Activated naive CD8-positive, alpha-beta T cell treated with anti-CD3 and anti-CD28 coated beads, Interleukin-2, amount 50 U/mL, for 16 hours (primary cell): ENCODE results near the gene SERINC5.
"Not testable (repeated sequence)": the region's sequence is repeated elsewhere in the genome, so short reads cannot be mapped to it uniquely, and the experiment has no call there.

Experiments
- DNase-seq: peaks from one replicate; pipeline ENCODE4 v3.0.0-alpha.2; 2020; ENCODE audit warnings: low read depth, low spot score

SERINC5 gene

DNA sequence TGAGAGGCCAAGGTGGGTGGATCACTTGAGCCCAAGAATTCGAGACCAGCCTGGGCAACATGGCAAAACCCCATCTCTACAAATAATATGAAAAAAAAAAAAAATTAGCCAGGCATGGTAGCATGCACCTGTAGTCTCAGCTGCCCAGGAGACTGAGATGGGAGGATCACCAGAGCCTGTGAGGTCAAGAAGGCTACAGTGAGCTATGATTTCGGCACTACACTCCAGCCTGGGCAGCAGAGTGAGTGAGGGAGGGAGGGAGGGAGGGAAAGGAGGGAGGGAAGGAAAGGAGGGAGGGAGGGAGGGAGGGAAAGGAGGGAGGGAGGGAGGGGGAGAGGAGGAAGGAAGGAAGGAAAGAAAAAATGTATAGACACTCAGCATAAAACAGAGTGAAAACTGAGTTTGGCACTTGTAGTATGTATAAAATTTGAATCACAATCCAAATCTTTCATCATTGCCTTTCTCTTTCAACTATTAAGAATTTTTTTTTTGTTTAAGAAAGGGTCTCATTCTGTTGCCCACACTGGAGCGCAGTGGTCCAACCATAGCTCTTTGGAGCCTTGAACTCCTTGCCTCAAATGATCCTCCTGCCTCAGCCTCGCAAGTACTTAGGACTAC is 27.8 kb downstream of the SERINC5 start:
- no peak for DNase-seq

DNA sequence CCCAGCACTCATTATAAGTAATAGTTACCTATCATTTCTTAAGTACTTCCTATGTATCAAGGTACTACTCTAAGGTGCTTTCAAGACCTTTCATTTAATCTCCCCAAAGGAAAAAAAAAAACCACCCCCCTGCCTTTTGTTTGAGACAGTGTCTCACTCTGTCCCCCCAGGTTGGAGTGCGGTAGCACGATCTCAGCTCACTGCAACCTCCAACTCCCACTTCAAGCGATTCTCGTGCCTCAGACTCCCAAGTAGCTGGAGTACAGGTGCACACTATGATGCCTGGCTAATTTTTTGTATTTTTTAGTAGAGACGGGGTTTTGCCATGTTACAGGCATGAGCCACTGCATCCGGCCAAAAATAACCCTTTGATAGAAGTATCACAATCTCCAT is 29.9 kb downstream of the SERINC5 start:
- DNase-seq: no peak

DNA sequence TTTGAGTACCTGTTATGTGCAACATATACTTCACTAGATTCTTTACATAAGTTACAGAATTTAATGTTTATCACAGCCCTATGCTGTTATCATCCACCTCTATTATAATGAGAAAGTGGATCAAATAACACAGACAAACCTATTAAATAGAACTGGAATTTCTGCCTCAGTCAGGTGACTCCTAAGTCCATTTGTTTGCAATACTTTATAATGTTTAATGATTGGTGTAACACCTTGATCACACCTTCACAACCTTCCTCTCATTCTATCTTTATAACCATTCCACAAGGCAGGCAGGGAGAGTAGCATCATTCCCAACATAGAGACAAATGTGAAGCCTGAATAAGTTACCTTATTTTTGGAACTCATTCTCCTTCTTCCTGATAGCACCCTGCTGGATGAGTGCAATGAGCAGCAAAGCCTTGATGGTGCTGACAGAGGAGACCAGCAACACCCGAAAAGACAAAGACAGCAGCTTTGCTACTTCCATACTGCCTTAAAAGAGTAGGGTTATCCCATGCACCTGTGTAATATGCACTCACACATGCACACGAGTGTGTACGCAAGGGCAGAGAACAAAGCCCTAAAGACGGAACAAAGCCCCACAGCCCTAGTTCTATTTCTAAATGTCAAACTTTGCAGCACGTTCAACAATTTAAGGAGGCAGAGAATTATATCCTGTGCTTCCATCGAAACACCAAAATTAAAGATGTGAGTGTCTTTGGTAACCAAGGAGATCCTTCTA is 30.5 kb downstream of the SERINC5 start:
- DNase-seq: no peak

DNA sequence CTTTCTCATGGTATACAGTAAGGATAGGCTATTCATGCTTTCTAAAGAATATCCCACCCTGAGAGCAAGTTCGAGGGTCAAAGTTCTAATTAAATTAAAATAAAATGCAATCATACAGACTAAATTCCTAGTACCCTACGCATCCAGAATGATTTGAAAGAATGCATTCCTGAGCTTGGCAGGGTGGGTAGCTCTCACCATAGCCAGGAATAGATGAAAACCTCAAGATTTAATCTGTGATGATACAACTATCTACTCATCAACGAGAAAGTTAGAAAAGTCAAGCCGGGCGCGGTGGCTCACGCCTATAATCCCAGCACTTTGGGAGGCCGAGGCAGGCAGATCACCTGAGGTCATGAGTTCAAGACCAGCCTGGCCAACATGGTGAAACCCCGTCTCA is 32.3 kb downstream of the SERINC5 start:
- DNase-seq: no peak

DNA sequence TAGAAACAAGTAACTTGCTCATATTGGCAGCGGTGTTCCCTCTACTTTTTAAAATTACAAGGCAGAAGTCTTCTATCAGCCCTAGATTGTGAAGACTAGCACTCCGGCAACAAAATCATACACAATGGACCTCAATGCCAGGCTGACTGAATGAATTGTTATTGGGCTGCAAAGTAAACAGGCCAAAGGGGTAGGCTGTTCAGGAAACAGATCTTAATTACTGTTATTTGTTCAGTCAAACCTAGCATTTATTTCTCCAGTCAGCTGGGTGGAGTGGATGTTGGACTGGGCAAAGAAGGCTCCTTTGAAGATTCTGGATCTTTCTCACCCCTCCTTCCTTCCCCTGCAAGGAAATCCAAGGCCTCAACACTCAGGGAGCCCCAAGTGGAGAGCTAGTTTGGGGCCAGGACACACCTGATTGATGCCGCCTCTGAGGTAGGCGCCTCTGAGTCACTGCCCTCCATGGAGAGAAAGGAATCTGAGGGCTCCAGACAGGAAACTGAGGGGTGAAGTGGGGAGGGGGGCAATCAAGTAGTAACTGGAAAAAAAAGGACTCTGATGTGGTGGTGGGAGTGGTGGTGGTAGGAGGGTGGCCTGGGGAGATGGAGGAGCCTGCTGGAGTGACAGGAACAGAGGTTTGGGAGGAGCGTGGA is 35.5 kb downstream of the SERINC5 start:
- DNase-seq: no peak

DNA sequence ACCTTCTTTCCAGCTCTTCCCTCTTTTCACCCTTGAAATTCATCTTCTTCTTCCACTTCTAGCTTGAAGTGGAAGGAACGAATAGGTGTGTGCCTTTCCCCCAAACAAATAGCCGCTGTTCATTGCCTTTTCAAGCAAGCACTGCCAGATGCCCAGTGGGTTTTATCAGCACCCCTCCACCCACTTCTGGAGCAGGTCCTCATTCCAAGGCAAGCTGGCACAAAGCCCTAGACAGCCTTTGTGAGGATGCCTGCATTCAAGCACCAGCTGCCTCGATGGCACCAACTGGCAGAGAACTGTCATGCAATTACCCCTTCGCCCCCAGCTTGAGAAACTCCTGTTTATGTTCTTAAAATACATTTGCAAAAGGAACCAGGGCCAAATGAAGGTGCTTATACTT is 36.5 kb downstream of the SERINC5 start:
- no peak for DNase-seq

DNA sequence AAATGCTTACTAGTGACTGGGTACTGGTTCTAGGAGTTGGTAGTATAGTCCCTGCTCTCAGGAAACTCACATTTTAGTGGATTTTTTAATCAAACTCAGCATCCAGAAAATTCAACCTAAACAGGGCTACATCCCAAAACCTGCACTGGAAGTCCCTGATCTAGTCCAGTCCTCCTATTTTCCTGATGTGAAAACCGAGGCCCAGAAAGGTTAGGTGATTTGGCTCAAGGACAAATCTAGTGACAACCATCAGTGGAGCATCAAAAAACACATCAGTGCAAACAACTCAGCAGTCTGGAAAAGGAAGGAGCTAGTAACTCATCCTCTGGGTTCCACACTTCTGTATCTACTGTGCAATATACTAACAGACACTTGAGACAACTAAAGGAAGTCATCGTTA is 38.2 kb downstream of the SERINC5 start:
- no peak for DNase-seq

DNA sequence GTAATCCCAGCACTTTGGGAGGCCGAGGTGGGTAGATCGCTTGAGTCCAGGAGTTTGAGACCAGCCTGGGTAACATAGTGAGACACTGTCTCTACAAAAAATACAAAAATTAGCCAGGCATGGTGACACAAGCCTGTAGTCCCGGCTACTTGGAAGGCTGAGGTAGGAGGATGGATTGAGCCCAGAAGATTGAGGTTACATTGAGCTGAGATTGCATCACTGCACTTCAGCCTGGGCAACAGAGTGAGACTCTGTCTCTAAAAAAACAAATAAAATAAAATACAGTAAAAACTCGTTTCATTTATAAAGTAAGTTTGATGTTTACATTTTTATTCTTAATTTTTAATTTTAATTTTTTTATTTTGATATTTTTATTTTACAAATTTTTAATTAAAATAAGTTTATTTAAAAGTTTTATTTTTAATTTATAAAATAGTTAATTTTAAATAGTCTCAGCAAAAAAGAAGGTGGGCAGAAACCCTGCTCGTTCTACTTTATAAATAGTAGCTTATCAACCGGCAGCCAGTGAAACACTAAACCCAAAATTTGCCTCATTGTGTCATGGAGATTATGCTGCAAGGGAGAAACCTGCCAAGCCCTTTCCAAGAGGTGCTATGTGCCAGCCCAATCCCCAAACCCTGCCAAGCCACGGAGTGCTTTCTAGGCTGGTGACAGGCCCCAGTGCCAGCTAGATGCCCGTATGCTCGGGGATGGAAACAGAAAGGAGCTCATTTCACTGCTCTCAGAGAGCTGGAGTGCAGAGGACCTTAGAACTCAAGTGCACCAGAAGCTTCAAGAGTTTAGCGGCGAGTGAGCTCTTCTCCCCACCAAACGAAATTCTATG is 38.9 kb downstream of the SERINC5 start:
- DNase-seq: no peak

DNA sequence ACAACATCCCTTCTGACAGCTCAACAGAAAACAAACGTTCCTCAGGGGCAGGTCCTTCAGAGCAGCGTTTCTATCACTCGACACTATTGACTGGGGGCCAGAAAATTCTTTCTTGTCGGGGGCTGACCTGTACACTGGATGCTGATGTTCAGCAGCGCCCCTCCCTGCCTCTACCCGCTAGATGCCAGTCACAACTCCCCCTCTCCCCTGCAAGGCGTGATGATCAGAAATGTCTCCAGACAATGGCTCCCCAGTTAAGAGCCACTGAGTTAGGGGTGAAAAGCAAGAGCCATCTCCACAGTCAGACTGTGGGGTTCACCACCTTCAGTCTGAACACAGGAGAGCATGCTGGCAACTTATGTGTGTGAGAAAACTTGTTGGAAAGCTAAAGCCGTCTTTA is 39.8 kb downstream of the SERINC5 start:
- DNase-seq: no peak

DNA sequence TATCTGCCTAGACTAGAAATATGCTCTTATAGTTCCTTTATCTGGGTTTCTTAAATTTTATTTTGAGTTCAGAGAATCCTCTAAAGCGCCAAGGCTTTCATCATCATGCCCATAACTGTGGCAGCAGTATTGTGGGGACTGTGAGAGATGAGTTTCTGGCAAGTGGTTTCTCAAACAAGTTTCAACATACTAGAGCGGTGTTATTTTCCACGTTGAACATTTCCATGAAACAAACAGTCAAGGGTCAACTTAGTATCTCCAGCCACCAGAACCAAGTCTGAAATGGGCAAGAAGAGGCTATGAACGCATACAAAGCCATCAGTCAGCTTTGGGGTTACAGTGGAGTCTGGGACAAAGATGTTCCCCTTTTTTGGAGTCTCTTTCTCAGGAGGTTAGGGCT is 40.3 kb downstream of the SERINC5 start:
- DNase-seq: no peak

DNA sequence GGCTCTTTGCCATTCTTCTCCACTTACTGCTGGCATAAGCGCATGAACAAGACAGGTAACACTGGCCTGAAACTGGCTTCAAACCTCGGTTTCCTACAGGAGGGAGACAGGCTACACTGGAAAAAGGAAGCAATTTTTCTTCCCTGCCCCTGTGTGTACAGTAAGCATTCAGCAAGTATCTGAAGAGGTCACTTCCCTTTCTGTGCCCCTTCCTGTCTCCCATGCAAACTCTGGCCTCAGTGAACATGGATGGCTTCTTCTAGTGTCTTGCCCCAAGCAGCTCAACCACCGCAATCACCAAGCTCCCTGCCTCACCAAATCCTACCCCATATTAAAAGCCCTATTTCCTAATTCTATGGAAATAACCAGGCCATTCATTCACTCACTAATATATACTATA is 42.4 kb downstream of the SERINC5 start:
- no peak for DNase-seq

DNA sequence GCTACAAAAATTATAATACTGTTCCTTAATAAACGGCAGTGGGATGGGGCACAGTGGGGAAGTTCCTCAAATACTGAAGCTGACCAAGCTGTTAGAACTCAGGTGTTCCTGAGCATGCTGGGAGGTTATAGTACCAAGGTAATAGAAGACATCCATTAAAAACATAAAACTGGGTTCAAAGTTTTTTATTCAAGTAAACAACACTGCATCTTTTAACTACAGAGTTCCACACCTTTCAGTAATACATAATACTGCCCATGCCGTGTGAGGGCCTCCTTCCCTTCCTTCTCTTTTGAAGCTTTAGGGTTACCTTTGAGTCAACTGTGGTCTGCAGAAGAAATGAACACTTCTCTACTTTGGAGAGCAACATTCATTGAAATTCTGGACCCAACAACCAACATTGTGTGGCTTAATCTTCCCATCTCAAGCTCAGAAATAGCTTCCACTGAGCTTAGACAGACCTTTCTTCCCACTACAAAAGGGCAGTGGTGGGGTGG is 43.6 kb downstream of the SERINC5 start:
- DNase-seq: no peak

DNA sequence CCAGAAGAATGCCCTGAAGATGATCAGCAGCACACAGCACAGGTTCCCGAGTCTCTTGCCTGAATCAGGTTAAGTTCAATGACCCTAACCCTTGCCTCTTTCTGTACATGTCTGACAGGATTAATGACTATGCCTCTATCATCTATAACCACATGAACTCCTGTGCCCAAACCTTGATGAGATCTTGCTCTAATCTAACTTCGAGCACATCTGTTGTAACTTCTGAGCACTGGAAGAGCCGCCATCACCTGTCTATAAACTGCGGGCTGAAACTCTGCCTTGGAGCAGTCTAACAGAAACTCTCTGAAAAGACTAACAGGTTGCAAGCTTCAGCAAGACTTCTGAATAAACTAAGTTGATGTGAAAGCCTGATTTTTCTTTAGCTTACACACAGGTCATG is 44.5 kb downstream of the SERINC5 start:
- no peak for DNase-seq

DNA sequence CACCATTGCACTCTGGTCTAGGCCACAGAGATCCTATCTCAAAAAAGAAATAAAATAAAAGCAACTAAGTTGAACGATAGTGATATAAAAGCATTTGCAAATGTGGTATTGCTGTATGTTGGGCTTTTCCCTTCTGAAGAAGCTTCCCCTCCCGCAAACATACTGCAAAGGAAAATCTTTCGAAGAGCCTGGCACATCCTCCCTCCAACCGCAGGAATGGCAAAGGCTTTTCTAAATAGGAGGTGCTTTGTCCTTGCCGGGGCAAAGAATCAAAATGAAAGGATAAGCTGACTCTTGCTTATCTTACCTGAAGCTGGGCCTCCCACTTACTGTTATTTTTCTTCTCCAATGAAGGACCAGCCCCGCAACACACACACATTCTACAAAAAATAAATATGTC is 45.8 kb downstream of the SERINC5 start:
- no peak for DNase-seq

DNA sequence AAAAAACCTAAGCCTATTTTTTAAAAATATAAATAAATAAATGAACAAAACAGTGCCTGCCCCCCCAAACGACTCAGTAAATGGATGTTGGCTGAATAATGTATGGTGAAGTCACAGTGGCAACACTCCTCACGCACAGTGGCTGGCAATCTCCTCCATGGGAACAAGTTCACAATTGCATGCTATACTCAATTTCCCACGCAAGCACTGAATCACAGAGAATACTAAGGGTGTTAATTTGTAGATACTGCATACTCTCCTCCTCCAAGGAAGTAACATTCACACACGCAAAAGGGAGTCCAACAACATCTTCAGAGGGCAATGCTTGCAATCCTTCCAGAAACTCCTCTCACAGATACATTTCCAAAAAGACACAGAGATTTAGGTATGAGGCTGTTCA is 47.5 kb downstream of the SERINC5 start:
- DNase-seq: no peak

DNA sequence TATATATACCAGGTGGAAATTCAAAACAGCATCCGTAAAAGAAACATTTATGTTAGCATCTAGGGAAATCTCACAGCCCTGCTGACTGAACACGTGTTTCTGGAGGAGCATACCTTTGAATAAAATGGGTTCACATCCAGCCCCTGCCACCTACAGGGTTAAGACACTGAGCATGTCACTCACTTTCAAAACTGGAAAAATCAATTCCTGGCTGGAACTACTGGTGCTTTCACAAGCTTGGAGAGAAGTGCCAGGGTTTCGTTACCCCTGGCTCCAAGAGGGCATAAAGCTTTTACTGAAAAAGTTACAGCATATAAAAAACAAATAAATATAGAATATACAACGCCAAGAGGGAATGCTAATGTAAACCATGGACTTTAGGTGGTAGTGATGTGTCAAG is 48.0 kb downstream of the SERINC5 start:
- no peak for DNase-seq

DNA sequence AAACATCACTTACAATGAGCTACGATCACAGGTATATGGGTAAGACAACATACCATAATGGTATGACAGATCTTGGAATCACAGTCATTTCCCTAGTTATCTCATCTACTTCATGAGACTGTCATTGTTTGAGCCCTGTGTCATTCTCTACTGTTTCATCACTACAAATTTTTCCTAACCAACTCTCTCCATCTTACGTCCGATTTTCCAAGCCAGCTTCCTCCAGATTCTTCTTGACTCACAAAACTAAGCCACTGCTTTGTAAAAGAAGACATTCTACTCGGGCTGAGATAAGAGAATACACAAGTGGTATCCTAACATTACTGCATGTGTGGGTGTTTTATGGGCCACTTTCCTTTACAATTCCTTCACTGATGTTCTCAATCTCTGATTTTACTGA is 49.6 kb downstream of the SERINC5 start:
- no peak for DNase-seq

DNA sequence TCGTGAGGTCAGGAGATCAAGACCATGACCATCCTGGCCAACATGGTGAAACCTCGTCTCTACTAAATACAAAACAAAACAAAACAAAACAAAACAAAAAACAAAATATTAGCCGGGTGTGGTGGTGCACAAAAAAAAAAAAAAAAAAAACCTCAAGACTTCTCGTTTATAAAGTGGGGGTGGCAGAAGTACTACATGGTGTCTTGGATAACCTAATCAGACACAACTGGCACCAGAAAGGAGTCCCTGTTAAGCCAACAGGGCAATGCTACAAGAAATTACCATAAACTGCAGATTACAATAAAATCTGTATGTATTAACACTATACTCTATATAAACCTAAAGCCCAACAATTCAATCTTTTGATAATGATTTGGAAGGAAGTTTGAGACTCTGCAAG is 50.0 kb downstream of the SERINC5 start:
- DNase-seq: no peak

DNA sequence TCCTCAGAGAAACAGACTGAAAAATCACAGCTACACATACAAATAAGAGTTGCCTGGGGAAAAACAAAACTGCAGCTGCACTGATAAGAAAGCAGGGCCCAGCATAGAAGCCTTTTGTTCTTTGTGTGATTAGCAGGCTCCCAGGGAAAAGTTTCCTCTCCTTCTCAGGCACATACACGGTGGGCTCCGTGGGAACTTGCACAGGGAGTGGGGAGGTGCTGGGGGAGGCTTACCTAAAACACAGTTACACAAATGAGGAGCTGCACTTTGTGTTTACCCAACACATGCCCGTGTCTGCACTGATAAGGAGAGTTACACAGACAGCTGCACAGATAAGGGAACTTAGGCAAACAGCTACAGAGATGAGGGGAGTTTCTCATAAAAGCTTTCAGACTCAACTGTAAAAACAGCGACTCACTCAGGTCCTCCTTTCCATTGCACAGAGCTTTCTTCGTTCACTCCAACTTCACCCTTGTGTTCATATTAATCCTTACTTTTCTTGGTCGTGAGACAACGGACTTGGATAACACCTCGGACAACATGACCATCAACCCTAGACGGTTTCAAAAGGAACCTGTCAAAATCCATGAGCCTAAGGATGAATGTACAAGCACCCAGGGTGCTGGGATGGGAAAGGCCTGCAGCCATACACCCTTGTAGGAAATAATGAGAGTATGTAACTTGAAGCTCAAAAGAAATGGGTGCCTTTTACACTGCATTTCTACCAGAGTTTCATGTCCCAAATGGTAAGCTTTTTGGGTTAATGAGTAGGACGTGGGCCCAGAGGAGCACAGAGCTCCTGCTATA is 50.8 kb downstream of the SERINC5 start:
- no peak for DNase-seq

DNA sequence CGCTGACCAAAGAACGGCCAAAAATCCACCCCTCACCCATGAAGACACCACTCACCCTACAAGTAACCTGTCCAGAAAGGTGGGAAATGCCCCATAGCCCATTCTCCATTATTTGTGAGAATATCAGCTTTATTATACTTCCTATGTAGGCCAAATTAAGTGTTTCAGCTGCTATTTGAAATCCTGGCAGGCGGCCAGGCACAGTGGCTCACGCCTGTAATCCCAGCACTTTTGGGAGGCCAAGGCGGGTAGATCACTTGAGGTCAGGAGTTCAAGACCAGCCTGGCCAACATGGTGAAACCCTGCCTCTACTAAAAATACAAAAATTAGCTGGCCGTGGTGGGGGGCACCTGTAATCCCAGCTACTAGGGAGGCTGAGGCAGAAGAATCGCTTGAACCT is 54.1 kb downstream of the SERINC5 start:
- DNase-seq: not testable (repeated sequence)

DNA sequence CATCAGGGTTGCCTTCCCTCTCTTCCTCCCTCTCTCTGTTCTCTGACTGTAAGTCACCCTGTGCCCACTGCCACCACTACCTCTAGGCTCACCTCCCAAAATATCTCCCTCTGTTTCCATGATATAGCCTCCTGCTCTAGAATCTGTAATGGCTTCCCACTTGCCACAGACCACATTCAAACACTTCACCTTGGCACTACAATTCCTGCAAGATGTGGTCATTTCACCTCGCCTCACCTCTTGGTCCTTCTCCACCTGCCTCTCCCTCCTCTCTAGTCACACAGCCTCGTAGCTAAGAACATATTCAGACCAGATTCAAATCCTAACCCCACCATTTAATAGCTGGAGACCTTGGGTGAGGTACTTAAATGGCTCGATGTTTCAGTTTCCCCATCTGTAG is 56.9 kb downstream of the SERINC5 start:
- no peak for DNase-seq
